Left forelimb (tissue), 1 donor: ENCODE measurements around the gene RNF130.

Source experiments
- DNase-seq: peaks from one replicate; pipeline ENCODE4 v3.0.0-alpha.2; 2018; ENCODE audit warnings: low spot score

The RNF130 gene

DNA sequence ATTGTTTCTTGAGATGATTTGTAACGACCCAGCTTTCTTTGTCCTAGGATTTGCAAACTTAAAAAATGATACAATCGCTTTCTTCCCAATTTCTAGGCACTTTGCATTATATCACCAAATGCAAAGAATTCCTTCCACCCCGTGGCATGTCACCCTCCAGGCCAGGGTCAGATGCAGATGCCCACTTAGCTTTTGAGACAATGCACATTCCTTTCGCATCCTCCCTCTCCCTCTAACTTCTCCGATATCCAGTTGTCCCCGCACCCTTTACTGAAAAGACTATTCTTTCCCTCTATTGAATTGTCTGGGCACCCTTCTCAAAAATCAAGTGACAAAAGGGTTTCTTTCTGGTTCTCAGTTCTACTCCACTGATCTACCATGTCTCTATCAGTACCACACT, 17.3 kb downstream of the RNF130 start:
- no peak for DNase-seq

DNA sequence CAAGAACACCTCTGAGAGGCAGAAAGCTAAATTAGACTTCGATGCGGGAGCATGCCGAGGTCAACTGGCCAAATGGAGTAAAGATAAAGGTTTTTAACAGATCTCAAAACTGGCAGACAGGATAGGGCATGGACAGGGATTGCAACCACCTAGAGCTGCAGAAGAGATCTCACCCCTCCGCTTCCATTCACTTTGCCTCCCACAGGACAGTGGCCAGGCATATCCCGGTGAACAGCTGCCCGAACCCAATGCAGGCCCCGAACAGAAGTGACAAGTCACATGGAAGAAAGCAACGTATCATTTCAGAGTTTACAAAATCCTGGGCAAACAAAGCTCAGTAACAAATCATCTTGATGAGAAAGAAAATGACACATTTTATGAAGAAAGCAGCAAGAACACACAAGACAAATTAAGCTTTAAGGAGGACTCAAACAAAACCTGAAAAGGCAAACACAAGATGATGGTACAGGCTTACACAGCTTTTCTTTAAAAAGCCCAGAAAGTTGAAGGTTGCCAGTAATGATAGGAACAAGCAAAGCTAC, 18.4 kb downstream of the RNF130 start:
- DNase-seq: no peak

GRCh38 chr5:180052211-180052818, 19.2 kb downstream of the RNF130 start:
- DNase-seq: no peak

DNA sequence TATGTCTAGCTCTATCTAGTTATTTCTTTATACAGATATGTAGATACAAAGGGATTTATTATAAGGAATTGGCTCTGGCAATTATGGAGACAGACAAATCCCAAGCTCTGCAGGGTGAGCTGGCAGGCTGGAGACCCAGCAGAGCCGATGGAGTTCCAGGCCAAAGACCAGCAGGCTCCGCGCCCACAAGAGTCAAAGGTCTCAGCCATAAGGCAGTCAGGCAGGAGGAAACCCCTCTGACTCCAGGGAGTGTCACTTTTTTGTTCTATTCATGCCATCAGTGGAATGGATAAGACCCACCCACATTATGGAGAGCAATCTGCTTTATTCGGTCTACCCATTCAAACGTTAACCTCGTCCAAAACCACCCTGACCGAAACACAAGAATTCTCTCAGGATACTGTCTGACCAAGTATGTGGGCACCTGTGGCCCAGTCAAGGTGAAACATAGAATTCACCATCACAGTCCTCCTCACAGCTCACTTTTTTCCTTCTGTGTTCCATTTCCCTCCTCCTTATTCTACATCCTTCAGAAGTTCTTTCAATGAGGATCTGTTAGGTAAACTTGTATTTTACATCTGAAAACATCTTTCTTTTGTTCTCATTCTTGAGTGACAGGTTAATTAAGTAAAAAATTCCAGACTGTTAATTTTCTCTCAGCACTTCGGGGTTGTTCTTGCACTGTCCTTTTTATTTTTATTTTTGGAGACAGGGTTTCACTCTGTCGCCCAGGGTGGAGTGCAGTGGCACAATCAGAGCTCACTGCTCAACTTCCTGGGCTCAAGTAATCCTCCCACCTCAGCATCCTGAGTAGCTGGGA, 21.2 kb downstream of the RNF130 start:
- no peak for DNase-seq

DNA sequence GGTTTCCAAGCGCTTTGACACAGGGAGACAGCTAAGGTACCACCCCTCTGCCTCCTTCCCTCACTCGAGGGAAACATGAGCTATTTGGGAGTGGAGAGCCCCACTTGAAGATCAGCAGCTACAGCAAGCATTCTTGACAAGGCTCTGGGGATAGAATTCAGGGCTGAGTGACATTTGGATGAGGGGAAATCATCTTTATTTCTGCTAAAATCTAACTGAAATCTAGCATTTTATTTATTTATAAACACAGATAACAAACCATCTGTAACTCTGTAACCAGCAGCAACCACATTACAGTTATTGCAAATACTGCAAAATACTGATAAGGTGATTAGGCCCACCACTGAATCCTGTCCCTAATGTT, 22.4 kb downstream of the RNF130 start:
- DNase-seq: no peak

DNA sequence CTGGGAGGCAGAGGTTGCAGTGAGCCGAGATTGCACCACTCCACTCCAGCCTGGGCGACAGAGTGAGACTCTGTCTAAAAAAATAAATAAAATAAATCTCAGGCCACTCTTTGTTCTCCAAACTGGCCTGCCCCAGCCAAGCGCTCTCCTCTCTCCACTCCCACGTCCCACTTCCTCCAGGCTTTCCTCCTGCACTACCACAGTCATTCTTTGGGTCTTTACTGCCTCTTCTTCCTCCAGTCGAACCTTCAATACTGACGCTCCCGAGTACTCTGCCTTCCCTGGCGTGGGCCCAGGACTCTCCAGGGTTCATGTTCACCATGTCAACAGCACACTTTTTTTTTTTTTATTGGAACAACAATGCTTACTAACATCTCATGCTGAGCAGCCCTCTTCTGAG, 23.9 kb downstream of the RNF130 start:
- DNase-seq: no peak

DNA sequence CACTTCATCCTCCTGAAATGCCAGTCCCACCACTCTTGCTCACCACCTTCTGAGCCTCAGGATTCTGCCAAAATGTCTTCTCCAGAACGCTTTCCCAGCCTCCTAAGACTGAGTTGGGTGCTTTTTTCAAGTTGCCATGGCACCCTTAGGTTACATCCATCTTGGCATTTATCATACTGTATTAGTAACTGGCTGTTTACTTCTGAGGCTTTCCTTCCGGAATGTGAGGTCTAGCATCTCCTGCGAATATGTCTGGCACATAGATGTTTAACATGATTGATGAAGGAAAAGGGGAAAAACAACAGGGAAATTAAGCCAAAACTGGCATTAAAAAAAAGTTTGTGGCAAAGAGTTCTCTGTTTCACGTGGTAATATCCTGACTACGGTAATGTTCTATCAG, 24.9 kb downstream of the RNF130 start:
- no peak for DNase-seq

DNA sequence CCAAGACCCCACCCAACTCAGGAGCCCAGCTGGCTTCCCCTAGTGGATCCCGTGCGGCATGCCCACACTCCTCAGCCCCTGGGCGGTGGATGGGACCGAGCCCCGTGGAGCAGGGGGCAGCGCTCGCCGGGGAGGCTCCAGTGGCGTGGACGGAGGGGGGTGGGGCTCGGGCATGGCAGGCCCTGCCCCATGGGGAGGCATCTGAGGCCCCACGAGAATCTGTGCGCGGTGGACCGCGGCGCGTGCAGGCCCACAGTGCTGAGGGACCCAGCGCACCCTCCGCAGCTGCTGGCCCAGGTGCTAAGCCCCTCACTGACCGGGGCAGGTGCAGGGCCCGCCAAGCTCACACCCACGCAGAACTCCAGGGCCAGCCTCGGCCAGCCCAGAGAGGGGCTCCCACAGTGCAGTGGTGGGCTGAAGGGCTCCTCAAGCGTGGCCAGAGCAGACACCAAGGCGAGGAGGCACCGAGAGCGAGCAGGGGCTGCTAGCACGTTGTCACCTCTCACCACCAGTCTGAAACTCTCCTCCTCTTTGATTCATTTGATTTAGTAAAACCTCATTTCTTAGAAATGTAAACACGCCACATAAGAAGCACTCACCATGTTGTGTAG, 25.6 kb downstream of the RNF130 start:
- no peak for DNase-seq

GRCh38 chr5:180043377-180043776, 28.2 kb downstream of the RNF130 start:
- DNase-seq: no peak

GRCh38 chr5:180041301-180042274, 30.0 kb downstream of the RNF130 start:
- no peak for DNase-seq

GRCh38 chr5:180040287-180041214, 31.0 kb downstream of the RNF130 start:
- no peak for DNase-seq

GRCh38 chr5:180035206-180035931, 36.2 kb downstream of the RNF130 start:
- DNase-seq: no peak

GRCh38 chr5:180034564-180034963, 37.0 kb downstream of the RNF130 start:
- no peak for DNase-seq

- DNase-seq: no peak
Observed at GRCh38 chr5:180027459-180028089, 44.0 kb downstream of the RNF130 start.

DNA sequence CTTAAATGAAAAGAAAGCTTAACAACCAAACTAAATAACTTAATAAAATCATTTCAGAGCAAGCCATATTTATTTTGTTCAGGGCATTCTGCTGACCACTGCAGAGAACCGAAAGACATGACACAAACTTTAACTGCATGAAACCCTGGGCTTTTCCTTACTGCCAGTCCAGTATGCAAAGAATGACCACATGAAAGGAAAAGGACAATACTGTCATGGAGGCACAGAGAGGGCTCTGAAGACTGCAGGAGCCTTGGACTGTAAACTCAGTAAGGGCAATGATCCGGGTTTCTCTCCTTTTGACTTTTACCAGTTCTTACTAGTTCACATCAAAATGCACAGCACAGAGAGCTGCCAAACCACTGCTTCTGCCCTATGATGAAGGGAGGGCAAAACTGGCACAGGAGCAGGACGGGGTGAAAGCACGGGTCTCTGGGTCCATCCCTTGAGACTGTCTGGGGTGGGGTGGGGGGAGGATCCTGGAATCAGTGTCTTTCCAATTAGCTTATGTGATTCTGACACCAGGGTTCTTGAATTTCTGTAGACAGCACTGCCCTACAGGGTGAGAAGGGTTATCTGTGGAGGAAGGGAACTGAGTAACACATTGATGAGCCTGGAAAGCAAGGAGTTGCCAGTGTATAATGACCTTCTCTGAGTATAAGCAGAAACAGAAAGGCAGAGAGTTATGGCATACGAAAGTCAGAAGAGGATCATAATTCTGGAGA, 44.7 kb downstream of the RNF130 start:
- DNase-seq: no peak

GRCh38 chr5:180026320-180026719, 45.2 kb downstream of the RNF130 start:
- no peak for DNase-seq

- no peak for DNase-seq
Observed at GRCh38 chr5:180021900-180022299, 49.7 kb downstream of the RNF130 start.

DNA sequence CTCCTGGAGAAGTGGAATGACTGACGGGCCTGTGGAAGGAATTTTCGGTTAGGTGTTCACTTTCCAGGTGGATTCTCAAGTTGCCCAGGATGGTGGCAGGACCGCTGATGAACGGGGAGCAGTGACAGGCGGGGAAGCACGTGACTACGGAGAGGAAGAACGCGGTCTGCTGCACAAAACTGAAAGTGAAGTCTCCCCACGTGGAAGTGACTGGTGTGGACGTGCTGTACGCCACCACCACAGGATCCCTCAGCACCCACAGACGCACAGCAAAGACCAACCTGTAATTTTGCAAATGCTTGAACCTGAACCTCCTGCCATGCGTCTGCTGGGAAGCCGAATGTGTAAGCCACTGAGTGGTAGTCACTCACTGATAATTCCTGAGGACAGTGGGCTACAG, 51.4 kb downstream of the RNF130 start:
- no peak for DNase-seq
